Measurements from ENCODE around the gene PTPRG.

The PTPRG gene

DNA sequence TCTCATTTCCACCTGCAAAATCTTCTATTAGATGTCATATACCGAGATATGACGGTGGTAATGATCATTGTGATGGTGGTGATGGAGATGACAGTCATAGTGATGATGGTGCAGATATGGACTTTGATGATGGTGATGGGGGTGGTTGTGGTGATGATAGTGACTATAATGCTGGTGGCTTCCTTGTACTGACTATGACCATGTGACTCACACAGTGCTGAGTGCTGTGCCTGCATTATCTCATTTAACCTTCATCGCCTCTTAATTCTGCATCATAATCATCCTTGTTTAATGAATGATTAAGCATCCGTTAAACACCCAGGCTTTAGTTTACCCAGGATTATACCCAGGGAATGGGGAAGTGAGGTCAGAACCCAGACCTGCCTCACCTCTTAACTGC, 480.3 kb downstream of the PTPRG start:
- DNase-seq (ENCODE audit: low read depth, low spot score) = no peak

DNA sequence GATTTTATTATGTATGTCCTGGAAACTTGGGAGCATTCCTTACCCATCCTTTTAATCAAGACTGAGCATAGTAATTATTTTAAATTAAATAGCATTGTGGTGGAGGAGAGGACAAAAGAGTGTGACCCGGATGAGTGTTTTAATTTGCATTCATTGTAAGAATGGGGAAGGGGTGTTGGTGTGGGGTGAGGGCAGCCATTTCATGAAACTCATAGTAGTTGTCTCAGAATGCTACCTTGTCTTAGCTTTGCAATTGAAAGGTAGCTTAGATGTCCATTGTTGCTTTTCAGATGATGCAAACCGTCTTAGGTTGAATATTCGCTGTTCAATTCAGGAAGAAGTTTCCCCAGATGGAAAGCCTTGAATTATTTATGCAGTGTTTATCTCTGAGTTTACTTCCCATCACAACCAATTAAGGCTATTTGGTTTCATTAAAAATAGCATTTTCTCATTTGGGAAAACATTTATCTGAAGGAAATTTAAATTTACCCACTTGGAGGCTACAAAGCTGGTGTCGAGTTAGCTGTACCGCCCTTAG, 483.6 kb downstream of the PTPRG start:
- no peak for DNase-seq (ENCODE audit: low read depth, low spot score)

DNA sequence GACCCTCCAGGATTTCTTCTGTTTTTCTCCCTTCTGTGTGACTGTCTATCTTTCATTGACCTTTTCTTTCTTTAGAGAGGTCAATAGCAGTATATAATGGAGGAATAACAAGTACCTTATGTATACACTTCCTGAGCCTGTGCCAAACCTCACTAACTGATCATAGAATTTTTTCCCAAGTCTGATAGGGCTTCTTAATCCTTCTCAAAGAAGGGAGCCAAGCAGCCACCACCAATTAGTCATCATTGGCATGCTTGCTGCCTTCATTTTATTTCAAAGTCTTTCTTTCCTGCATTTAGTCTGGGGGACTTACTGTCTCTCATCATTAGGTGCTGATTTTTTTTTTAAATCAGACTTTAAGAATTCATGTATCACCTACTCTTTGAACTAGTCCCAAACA, 485.0 kb downstream of the PTPRG start:
- no peak for DNase-seq (ENCODE audit: low read depth, low spot score)

DNA sequence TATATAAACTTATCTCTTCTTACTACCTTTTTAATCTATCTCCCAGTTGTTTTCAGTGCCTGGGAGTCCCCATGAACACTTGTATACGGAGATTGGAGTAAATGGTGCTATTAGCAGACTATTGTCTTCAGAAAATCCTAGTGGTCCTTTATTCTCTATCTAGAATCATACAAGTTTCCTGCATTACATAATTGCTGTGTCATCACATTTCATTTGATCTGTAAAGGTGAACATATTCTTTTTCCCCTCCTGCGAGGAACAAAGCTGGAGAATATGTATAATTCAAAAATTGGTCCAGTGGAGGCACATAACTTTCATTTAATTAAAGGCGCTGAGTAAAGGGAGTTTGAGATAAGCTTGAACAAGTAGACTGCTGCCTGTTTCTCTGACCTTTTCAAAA, 487.2 kb downstream of the PTPRG start:
- DNase-seq (ENCODE audit: low read depth, low spot score) = no peak

DNA sequence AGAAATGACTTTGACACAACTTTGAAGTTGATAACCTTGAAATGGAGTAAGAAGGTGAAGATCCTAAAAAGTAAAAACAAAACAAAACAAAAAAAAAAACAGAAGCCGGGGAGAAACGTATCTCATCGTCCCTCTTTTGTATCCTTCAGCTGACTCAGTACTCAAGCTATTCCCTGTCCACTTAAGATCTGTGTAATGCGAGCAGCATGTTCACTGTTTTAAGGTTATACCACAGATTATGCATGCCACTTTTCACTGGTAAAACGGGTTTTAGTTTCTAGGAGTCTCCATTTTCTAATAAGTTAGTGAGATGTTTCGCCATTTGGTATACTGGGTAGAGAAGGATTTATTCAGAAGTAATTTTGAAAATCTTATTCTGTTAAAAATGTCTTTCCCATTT, 487.7 kb downstream of the PTPRG start:
- no peak for DNase-seq (ENCODE audit: low read depth, low spot score)

DNA sequence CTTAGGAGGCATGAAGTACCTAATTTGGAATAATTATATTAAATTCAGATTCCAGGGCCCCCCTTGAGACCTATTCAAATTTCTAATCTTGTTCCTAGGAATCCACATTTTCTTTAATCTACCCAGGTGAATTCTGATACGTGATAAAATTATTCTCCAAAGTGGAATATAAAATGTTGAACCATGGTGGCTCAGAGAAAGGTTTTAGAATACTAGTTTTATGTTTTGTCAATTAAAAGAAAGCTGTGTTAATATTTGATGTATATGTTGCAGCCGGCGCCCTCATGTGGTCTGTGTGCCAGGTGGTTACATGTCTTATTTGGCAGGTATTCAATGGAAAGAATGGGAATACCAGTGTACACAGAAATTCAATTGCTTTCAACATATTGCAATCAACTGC, 490.1 kb downstream of the PTPRG start:
- no peak for DNase-seq (ENCODE audit: low read depth, low spot score)

DNA sequence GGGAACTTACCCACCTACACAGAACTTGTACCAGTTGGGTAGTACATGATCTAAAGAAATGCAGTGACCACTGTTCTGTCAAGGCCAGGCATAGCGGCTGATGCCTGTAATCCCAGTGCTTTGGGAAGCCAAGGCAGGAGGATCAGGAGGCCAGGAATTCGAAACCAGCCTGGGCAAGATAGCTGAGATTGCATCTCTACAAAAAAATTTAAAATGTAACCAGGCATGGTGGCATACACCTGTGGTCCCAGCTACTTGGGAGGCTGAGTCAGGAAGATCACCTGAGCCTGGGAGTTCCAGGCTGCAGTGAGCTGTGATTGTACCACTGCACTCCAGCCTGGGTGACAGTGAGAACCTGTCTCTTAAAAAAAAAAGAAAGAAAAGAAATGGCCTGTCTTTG, 491.0 kb downstream of the PTPRG start:
- DNase-seq (ENCODE audit: low read depth, low spot score) = no peak

DNA sequence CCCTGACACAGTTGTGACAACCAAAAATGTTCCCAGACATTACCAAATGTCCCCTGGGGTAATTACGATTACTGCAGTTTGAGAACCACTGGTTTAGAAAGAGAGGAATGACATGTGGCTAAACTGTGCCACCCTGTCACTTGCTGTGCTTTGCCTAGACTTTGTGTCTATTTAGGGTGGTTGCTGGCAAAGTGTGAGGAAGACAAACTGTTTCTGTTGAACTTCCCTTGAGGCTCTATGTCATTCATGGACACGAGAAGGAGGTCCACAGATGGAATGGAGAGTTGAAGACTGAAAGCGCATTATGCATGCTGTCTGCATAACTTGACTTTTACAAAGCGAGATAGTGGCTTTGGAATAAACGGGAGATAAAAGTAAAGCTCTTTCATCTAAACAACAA, 495.3 kb downstream of the PTPRG start:
- no peak for DNase-seq (ENCODE audit: low read depth, low spot score)

DNA sequence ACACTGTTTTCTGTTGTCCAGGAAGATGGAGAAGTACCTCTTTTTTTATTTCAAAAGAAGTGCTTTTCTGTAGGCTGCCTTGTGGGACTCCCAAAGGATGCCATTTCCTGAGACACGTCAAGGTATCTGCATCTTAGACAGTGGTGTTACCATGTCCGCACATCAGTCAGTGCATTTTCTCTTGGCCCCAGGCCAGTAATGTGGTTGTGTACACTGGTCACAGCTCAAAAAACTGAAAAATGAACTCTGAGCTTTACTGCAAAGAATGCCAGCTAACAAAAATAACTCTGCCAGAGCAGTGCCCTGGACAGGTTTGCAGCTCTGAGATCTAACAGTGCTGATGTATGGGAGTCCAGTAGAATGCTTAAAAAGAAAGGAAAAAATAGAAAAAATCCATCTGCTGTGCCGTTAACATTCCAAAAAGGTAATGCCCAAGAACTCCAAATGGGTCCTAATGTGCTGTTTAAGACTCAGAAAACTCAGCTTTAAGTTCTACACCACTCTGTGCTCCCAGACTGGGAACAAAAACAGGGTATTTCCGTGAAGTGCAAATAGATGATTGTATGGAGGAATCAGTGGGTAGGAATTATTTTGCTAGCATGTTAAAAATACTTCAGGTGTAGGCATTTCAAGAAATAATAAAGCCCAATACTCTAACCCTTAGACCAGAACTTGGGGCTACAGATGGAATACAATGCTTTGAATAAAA, 496.1 kb downstream of the PTPRG start:
- no peak for DNase-seq (ENCODE audit: low read depth, low spot score)

DNA sequence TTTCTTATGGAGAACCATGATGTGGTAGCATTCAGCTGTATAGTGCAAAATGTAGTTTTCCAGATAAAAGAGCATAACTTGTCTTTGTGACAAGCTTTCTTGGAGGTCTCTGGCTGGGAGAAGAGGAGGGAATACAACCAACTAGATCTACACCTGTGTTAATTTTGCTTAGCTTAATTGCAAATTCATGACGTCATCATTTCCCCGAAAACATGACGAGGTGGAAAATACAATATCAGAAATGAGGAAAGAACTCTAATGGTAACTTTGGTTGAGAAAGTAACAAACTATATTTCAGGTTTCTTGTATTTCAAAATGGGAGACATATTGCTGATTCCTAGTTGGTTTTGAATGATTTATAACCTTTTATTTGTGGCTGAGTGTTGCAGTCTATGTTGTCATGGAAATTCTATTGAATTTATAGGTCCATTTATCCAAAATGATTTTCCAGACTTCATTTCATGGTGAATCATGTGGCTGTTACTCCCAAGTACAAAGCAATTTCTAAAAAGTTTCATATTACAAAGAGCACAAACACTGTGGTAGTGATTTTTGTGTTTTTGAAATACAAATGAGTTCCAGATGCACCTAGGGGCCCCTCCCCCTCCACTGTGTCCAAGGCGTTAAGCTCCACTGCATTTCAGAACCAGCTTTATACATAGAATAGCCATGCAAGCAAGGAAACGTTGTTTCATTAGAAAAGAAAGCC, 504.8 kb downstream of the PTPRG start:
- DNase-seq (ENCODE audit: low read depth, low spot score) = no peak

DNA sequence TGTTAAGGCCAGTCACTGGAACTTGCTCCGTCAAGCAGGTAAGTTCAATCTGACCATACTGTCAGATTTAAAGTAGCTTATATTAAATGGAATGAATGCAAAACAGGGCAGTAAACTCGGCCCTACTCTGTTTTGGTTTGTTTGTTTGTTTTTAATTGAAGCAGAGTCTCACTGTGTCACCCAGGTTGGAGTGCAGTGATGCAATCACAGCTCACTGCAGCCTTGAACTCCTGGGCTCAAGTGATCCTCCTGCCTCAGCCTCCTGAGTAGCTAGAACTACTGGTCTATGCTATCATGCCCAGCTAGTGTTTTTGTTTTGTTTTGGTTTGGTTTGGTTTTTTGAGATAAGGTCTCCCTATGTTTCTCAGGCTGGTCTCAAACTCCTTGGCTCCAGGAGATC, 507.0 kb downstream of the PTPRG start:
- no peak for DNase-seq (ENCODE audit: low read depth, low spot score)

DNA sequence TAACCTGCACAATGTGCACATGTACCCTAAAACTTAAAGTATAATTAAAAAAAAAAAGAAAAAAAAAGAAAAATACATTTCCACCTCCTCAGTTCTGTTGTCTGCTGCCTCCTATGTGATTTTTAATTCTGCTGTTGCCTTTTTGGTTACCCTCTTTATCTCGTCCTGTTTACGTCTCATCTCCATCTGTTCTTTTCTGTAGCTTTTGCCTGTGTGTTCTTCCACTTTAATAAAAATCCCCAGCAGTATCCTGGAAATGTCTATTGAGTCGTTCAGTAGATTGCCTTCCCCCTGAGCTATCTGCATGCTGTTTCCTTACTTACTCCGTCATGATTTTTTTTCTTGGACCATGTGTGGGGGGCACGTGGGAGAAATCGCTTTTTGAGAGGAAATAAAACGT, 509.5 kb downstream of the PTPRG start:
- no peak for DNase-seq (ENCODE audit: low read depth, low spot score)

DNA sequence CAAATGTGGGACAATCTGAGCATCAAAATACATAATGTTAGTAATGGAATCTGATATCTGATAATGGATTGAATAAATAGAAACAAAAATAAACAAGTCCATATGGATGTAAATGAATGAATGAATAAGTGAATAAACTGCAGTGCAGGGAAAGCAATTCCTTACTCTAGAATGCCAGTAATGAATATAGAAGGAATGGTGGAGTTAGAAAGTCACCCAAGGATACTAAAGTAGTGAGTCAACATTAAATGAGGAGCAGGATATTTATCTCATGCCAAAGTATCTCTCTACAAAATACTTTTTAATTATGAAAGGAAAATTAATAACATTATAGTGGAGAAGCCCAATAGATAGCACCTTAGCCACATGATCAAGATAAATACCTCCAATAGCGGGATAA, 511.7 kb downstream of the PTPRG start:
- DNase-seq (ENCODE audit: low read depth, low spot score) = no peak

DNA sequence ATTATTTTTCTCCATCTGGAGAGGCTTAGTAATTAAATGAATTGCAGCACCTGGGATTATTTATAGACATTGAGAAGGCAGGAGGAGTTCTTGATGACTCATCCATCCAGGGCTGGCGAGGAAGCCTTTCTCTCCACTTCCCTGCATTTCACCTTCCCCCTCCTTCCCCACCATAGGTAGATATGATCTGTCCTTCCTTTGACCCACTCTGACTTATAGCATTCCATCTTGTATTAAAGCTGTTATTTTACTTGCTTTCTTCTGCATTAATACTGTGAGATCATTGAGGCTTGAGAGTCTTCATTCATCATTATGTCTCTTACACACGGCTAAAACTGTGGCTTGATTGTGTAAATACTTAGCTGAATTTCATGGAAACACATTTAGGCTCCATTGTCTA, 523.2 kb downstream of the PTPRG start:
- no peak for DNase-seq (ENCODE audit: low read depth, low spot score)

DNA sequence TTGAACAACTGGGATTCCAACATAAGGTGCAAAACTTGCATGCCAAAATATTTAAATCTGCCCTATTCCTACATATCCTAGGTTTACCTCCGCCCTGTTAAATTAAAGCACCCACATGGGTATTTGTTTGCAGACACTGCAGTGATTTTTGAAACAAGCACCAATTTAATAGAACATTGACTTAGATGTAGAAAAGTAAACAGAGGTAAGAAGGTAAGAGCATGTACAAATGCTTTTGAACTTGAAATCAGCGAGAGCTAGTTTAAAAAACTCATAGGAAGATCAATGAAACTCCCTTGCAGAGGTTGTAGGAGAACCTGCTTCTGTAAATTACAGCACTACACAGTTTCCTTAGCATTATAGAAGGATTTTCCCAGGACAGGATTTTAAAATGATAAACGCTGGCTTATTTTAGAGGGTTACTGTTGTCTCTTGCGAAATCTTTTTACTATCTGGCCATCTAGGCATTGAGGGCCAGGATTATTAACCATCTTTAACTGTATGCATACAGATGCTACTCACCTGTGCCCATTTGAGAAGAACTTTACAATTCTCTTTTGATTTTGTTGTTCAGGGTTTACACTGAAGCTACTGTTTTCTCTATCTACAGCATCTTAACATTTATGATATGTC, 527.2 kb downstream of the PTPRG start:
- DNase-seq (ENCODE audit: low read depth, low spot score) = no peak

DNA sequence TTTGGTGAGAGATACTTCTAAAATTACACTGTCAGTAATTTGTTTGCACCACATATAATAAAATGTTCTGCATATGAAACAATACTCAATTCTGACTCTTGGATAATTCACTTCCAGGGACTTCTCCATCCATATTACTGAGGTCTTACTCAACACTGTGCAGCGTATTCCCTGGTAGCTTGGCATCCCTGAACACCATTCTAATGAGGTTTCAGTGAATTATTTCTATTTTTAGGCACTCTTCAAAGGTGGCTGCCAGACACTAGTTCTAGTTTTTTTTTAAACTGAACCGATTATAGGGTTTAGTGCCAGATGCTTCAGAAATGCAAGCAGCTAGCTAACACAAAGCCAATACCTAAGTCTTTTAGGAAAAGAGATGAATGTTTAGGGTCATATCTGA, 528.7 kb downstream of the PTPRG start:
- DNase-seq (ENCODE audit: low read depth, low spot score) = no peak

DNA sequence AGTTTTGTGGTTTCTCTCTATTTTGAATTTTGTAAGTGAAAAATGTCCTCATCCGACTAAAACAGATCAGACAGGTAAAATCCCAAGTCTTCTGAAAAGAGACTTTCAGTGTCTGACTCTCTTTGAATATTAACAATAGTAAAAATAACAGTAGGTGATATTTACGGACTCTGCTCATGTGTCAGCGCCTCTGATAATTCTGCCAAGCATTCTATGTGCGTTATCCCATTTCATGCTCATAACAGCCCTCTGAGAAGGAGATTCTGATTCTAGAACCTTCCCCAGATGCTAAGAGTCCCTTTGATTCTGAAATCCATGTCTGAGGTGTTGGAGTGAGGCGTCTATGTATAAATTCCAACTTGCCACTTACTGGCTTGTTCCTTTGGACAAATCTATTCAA, 529.1 kb downstream of the PTPRG start:
- DNase-seq (ENCODE audit: low read depth, low spot score) = no peak

DNA sequence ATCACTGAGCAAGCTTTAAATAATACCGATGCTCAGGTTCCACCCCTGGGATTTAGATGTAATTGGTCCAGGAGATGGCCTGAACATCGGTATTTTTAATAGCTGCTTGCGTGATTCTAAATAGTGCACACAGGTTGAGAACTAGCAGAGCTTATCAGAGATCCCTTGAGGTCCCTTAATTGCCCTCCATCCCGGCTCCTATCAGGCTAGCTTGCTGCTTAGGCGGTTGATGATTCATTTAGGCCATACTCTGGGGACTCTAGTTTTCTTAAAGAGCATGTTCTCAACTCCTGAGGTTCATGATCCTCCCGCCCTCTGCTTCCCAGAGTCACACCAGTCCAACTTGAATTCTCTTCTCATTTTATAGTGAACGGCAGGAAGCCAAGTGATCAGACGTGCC, 531.7 kb downstream of the PTPRG start:
- DNase-seq (ENCODE audit: low read depth, low spot score) = no peak

DNA sequence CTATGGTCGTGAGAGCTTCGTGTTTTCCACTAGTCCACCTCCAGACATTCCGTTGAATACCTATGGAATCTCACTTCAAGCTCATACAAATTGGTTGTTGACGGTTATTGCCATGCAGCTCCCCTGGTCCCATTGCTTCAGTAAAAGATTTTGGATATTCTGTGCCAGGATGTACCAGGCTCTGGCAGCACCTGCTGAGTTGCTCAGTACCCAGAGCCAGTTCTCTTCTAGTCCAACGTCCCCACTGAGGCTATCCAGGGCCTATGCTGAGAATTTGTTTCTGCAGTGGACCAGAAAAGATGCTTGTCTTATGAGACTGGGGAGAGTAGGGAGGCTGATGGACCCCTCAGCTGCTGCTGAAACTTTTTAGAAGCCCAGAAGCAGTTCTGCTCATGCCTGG, 533.1 kb downstream of the PTPRG start:
- no peak for DNase-seq (ENCODE audit: low read depth, low spot score)

DNA sequence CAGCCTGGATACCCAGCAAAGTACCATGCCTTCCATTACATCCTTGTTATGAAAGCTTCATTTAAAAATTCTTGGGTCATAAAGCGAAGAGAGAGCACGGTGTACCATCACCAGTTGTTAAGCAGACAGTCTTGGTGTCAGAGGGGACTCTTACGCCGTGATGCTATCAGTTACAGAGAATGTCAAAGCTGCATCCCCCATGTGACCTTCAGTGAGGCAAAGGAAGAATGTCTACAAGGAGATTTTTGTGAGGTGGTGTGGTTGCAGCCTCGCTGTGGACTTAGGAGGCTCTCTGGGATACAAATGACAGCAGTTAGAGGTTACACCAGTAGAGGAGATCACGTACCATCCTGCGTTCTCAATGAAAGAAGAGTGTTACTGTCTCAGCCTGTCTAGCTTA, 533.7 kb downstream of the PTPRG start:
- DNase-seq (ENCODE audit: low read depth, low spot score) = no peak

DNA sequence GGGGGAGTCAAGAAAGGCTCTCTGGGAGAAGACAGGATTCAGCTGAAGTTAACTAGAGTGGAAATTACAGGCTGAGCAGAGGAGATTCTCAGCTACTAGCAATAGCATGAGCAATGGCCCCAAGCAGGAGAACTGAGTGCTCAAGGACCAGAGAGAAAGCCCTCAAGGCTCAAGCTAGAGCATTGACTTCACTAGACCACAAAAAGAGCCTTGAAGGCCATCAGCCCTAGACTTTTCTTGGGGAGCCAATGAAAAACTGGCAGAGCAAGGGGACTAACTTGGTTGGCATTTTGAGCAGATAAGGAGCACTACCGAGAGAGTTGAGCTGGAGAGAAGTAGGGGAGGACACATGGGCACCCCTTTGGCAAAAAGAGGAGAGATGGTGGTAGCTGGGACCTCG, 534.4 kb downstream of the PTPRG start:
- no peak for DNase-seq (ENCODE audit: low read depth, low spot score)

DNA sequence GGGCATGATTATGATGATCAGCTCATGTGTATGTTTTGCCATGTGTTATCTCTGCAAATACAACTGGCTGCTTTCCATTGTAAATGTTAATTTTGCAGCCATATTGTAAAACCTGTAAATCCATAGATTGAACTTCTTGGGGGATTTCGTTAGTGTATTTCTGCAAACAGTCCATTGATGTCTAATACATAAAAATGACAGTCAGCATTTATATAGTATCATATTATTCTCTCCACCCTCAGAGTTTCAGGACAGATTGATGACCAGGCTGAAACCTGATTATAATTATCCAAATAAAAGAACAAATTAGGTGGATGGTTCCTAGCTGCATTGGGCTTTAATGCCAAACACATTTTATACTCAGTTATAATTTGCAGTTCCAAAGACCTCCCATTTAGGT, 535.1 kb downstream of the PTPRG start:
- DNase-seq (ENCODE audit: low read depth, low spot score) = no peak

DNA sequence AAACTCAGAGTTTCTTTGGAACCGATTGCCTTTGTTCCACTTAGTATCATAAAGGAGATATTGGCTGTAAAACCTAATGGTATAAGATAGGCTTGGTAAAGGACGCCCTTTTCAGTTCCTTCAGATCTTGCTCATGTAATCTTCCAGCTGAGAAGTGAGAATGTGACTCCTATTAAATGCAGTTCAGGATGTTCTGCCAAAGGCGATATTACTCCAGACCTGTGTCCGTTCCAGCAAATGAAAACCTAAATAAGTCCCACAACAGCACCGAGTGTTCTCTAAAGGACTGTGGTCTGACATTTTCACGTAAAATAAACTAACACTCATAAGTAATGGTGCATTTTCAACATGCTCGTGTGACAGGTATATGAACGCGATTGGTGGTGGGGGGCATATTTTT, 535.8 kb downstream of the PTPRG start:
- no peak for DNase-seq (ENCODE audit: low read depth, low spot score)

Data from ELF-1 (cell line).